Liver (tissue), 9 donors: Measurements from ENCODE around the gene HSH2D. TPM values are rescaled to one million over a fixed set of nuclear protein-coding genes. Genes with fewer than 3 reads are reported as not detected.
"Not testable (repeated sequence)": the region's sequence is repeated elsewhere in the genome, so short reads cannot be mapped to it uniquely, and the experiment has no call there.

Experiments
- DNase-seq: peaks from one replicate; pipeline ENCODE4 v3.0.0-alpha.2; 2017; ENCODE audit warnings: low spot score
- H3K27ac ChIP-seq, 2 donors: one replicate each; pipeline ENCODE4 v1.7.0; 2013; ENCODE audit warnings: inconsistent platforms in 2 of 2, low read length in 2 of 2, control low read depth in 1 of 2, low read depth in 1 of 2, mild to moderate bottlenecking in 1 of 2
- H3K27me3 ChIP-seq, 4 donors: one replicate each; pipeline versions ENCODE4 v1.6.1 to v1.7.0; 2013; ENCODE audit warnings: low read length in 3 of 4, inconsistent platforms in 1 of 4, mild to moderate bottlenecking in 1 of 4, moderate library complexity in 1 of 4; ENCODE audit not compliant: control insufficient read depth in 4 of 4, insufficient read depth in 4 of 4
- H3K36me3 ChIP-seq, 4 donors: one replicate each; pipeline versions ENCODE4 v1.6.1 to v1.7.0; 2013; ENCODE audit warnings: low read length in 3 of 4, mild to moderate bottlenecking in 3 of 4, low read depth in 1 of 4, moderate library complexity in 1 of 4; ENCODE audit not compliant: control insufficient read depth in 4 of 4, insufficient read depth in 3 of 4
- H3K4me1 ChIP-seq, 4 donors: one replicate each; pipeline versions ENCODE4 v1.6.1 to v1.7.0; 2013; ENCODE audit warnings: low read length in 3 of 4, mild to moderate bottlenecking in 3 of 4, moderate library complexity in 1 of 4; ENCODE audit not compliant: control insufficient read depth in 4 of 4, insufficient read depth in 4 of 4
- H3K4me3 ChIP-seq, 3 donors: one replicate each; pipeline versions ENCODE4 v1.6.1 to v1.7.0; 2013; ENCODE audit warnings: low read length in 3 of 3, control low read depth in 1 of 3, low read depth in 1 of 3, mild to moderate bottlenecking in 1 of 3
- H3K9ac ChIP-seq, 2 donors: one replicate each; pipeline ENCODE4 v1.7.0; 2013; ENCODE audit warnings: low read length in 2 of 2, mild to moderate bottlenecking in 2 of 2, moderate library complexity in 2 of 2, control low read depth in 1 of 2, low read depth in 1 of 2
- H3K9me3 ChIP-seq, 4 donors: one replicate each; pipeline versions ENCODE4 v1.6.1 to v1.7.0; 2013; ENCODE audit warnings: low read length in 3 of 4; ENCODE audit not compliant: control insufficient read depth in 4 of 4
- ATF3 ChIP-seq: IDR thresholded peaks from 2 replicates; pipeline ENCODE4 v1.6.1; 2016; ENCODE audit warnings: antibody characterized with exemption
- CTCF ChIP-seq: fragments of 150-350 bp; IDR thresholded peaks from 2 replicates; pipeline ENCODE4 v1.5.1; 2017; ENCODE audit warnings: improper control_type of control experiment, low read depth, low read length; ENCODE audit not compliant: missing input control
- EGR1 ChIP-seq, 2 donors: IDR thresholded peaks; 2 replicates each; pipeline ENCODE4 v1.6.1; 2016 to 2018; ENCODE audit warnings: antibody characterized with exemption in 2 of 2, low read depth in 2 of 2
- FOXA1 ChIP-seq: IDR thresholded peaks from 2 replicates; pipeline ENCODE4 v1.6.1; 2016; ENCODE audit warnings: antibody characterized with exemption
- FOXA2 ChIP-seq: IDR thresholded peaks from 2 replicates; pipeline ENCODE4 v1.6.1; 2016; ENCODE audit warnings: antibody characterized with exemption
- GABPA ChIP-seq, 2 donors: IDR thresholded peaks in 1 of 2; conservative IDR thresholded peaks in 1 of 2; 2 replicates each; pipeline ENCODE4 v1.6.1; 2016; ENCODE audit warnings: antibody characterized with exemption in 2 of 2, mild to moderate bottlenecking in 1 of 2, moderate library complexity in 1 of 2
- HNF4A ChIP-seq, 2 donors: conservative IDR thresholded peaks; 2 replicates each; pipeline ENCODE4 v1.6.1; 2016; ENCODE audit warnings: antibody characterized with exemption in 2 of 2, mild to moderate bottlenecking in 2 of 2
- HNF4G ChIP-seq: IDR thresholded peaks from 2 replicates; pipeline ENCODE4 v1.6.1; 2016; ENCODE audit warnings: antibody characterized with exemption
- JUND ChIP-seq, 2 donors: IDR thresholded peaks; 2 replicates each; pipeline ENCODE4 v1.6.1; 2016; ENCODE audit warnings: antibody characterized with exemption in 2 of 2
- MAX ChIP-seq: IDR thresholded peaks from 2 replicates; pipeline ENCODE4 v1.6.1; 2016; ENCODE audit warnings: antibody characterized with exemption
- NR2F2 ChIP-seq: IDR thresholded peaks from 2 replicates; pipeline ENCODE4 v1.6.1; 2016; ENCODE audit warnings: antibody characterized with exemption
- RAD21 ChIP-seq, 2 donors: IDR thresholded peaks; 2 replicates each; pipeline ENCODE4 v1.6.1; 2016; ENCODE audit warnings: antibody characterized with exemption in 2 of 2, mild to moderate bottlenecking in 2 of 2
- REST ChIP-seq: IDR thresholded peaks from 2 replicates; pipeline ENCODE4 v1.6.1; 2016; ENCODE audit warnings: antibody characterized with exemption, mild to moderate bottlenecking
- RXRA ChIP-seq, 2 donors: IDR thresholded peaks; 2 replicates each; pipeline ENCODE4 v1.6.1; 2017 to 2018; ENCODE audit warnings: antibody characterized with exemption in 2 of 2, mild to moderate bottlenecking in 1 of 2
- SP1 ChIP-seq: IDR thresholded peaks from 2 replicates; pipeline ENCODE4 v1.6.1; 2018; ENCODE audit warnings: antibody characterized with exemption, mild to moderate bottlenecking
- TAF1 ChIP-seq: conservative IDR thresholded peaks from 2 replicates; pipeline ENCODE4 v1.6.1; 2016; ENCODE audit warnings: antibody characterized with exemption, mild to moderate bottlenecking
- YY1 ChIP-seq: IDR thresholded peaks from 2 replicates; pipeline ENCODE4 v1.6.1; 2016; ENCODE audit warnings: antibody characterized with exemption, mild to moderate bottlenecking
- ZBTB33 ChIP-seq: IDR thresholded peaks from 2 replicates; pipeline ENCODE4 v1.6.1; 2016; ENCODE audit warnings: antibody characterized with exemption
- WGBS: extraction: QIAGEN DNeasy Blood & Tissue Kit; methylation state at CpG from one replicate; pipeline ENCODE4 v1.1.7; 2013; 5-methylcytosine and 5-hydroxymethylcytosine counted together
- polyA plus RNA-seq, 2 donors: library from polyadenylated mRNA; stranded (reverse) in 1 of 2; unstranded in 1 of 2; fragments of 200-250 nt in 1 of 2; fragments of >200 nt in 1 of 2; fragmentation: Nextera tagmentation in 1 of 2; extraction: Ambion mirVana in 1 of 2; gene quantifications; one replicate each; pipeline versions ENCODE4 v1.2.1 to v1.2.3, GENCODE V29; 2013 to 2015
- total RNA-seq, 2 donors: library from RNA; depleted of rRNA; stranded (reverse); fragments of >200 nt; gene quantifications; one replicate each; pipeline ENCODE4 v1.2.3, GENCODE V29; 2014
- donor health status: healthy.
- donor health status: healthy.
- donor health status: healthy.
- donor health status: healthy.
- donor health status: healthy.

Gene HSH2D
- total and polyA plus RNA-seq, 4 donors = 0.33 to 2.9 (median 1.2) TPM

GRCh38 chr19:16175954-16176353 is 32.5 kb downstream of the HSH2D start:
- no peaks in the 10 kb centered on the region for H3K9me3 ChIP-seq
- TF ChIP-seq NR2F2 (no peak), RXRA (IDR thresholded peaks at IDR 0.05) (no peak), TAF1 (no peak), REST (no peak), CTCF (no peak), ATF3 (no peak), FOXA2 (no peak), GABPA (IDR thresholded peaks at IDR 0.05 in 1 of 2, conservative IDR thresholded peaks at IDR 0.05 in 1 of 2) (no peak), JUND (IDR thresholded peaks at IDR 0.05) (no peak), ZBTB33 (no peak), EGR1 (IDR thresholded peaks at IDR 0.05; ENCODE audit: low read depth in 2 of 2) (no peak), HNF4A (conservative IDR thresholded peaks at IDR 0.05) (no peak), FOXA1 (no peak), YY1 (no peak), HNF4G (no peak), SP1 (no peak), RAD21 (IDR thresholded peaks at IDR 0.05) (no peak), MAX (no peak)
- no peaks in the 10 kb centered on the region for H3K4me1 ChIP-seq
- DNase-seq = no peak
- H3K27ac ChIP-seq = no peak overlapping the region
- no peaks in the 10 kb centered on the region for H3K27me3 ChIP-seq
- 81% methylated on average over 2 of the region's 2 CpGs for WGBS
- H3K36me3 ChIP-seq = no peaks in the 10 kb centered on the region
- H3K9ac ChIP-seq = no peak overlapping the region
- H3K4me3 ChIP-seq = no peak overlapping the region

GRCh38 chr19:16178866-16179265 is 35.4 kb downstream of the HSH2D start:
- WGBS = 82% methylated on average over 5 of the region's 5 CpGs
- not testable (repeated sequence) for H3K27me3 ChIP-seq, H3K27ac ChIP-seq, H3K9ac ChIP-seq, H3K4me3 ChIP-seq, H3K4me1 ChIP-seq, H3K9me3 ChIP-seq, DNase-seq, H3K36me3 ChIP-seq
